Activated CD4-positive, alpha-beta T cell treated with anti-CD3 and anti-CD28 coated beads for 4 hours (primary cell): Measurements from ENCODE around the gene PFDN4.

ENCODE experiments used
- DNase-seq, 2 donors: peaks; one replicate each; pipeline ENCODE4 v3.0.0-alpha.2; 2020

PFDN4 gene

DNA sequence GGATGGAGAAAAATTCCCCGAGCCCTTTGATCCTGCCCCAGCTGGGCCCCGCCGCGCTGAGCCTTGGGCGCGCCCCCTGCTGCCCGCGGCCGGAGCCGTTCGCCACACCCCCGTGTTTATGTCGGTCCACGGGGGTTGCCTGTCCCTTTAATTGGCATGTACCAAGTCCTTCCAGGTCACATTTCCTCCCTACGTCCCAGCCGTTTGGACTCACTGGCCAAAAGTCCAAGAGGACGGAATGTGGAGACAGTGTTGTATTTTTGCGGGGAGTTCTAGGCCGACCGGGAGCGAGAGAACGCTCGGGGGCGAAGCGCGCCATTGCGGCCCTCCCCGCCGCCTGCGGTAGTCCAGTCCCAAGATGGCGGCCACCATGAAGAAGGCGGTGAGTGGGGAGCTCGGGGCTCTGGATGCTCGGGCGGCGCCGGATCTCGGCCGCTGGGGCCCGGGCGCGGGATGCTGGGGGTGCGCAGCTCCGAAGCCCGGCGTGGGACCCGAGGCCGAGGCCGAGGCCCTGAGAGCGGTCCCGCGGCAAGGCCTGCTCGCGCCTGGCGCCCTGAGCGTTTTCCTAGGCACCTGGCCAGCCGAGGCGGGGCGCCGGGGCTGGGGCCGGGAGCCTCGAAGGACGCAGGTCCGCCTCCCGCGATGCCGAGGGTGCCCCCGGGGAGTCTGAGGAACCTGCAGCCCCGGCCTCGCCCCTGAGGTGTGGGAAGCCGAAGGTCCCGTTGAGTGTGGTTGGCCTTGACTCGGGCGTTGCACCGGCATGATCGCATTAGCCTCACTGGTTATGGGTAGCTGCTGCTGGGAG is at the start of gene PFDN4:
PFDN4 (plus strand) TSS at position 345 of the 805 bp plus-strand sequence; CDS start at position 359, 14 bp downstream.
- peak; percentile 76 for DNase-seq

GRCh38 chr20:54158226-54158625 is 49.7 kb upstream of the PFDN4 start:
- DNase-seq = no peak

GRCh38 chr20:54158856-54159418 is 49.0 kb upstream of the PFDN4 start:
- DNase-seq = no peak

DNA sequence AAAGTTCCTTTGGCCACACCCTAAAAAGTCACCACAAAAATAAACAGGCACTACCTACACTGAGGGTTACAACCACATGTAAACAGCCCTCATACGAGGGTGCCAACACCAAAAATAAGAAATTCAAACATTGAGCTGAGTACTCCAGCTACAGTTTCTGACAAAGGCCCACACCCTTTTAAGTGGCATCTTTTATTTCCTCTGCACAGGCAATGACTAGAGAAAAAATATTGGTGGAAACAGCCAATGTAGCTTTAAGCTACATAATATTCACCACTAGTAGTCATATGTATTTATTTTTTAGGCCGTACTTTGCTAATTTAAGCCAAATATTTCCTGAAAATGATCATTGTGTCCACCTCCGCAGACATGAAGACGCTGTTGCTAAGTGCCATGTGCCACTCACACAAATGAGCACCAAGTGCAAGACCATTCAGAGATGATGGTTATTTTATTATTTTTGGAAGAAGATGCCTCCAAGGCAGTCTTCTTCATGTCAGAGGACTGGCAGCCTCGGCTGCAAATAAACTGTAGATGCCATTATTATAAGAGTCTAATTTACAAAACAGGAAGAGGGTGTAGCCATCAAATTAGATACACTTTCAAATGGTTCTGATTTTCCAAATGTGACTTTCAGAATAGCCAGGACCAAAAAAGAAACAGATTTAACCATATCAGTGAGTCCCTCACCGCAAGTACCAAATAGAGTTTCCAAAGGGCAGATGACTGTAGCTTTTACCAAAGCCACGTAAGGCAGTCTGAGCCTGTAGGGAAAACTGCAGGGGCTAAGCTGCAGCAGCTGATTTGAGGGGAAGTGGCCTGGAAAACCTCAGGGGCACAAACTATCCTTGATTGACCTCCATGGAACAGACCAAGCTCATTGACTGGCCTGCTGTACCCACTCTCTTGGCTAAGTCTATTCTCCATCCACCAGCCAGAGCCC is 47.6 kb upstream of the PFDN4 start:
- DNase-seq = no peak

DNA sequence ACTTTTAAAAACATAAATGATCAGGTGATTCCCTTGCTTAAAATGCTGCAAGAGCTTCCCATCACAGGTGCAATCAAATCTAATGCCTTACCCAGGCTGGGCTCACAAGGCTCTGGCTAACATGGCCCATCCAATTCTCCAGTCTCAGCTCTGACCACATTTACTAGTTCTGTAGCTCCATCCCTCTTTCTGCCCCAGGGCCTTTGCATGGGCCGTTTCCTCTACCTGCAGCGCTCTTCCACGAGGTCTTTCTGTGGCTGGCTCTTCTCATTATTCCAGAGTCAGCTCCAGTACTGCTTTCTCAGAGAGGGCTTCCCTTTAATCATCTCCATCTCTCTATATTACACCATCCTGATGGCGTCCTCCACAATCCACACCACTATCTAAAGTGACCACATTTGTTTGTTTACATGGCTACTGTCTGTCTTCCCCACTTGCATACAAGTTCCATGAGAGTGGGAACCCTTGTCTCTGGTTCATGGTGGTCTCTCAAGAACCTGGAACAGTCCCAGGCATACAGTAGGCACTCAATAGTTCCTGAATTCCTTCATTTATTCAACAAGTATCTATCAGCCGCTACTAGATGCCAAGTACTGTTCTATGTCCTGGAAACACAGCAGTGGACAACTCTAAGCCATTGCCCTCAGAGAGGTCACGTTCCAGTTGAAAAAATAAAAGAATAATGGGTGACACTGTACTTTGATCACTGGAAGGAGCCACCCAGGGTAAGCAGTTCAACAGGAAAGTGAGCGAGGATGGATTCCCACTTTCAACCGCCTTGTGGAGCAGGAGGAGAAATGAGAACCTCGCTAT is 46.7 kb upstream of the PFDN4 start:
- no peak for DNase-seq

- no peak for DNase-seq
These were observed 46.1 kb upstream of the PFDN4 start for GRCh38 chr20:54161821-54162149.

- DNase-seq = no peak
These were observed 45.4 kb upstream of the PFDN4 start for GRCh38 chr20:54162378-54163009.

DNA sequence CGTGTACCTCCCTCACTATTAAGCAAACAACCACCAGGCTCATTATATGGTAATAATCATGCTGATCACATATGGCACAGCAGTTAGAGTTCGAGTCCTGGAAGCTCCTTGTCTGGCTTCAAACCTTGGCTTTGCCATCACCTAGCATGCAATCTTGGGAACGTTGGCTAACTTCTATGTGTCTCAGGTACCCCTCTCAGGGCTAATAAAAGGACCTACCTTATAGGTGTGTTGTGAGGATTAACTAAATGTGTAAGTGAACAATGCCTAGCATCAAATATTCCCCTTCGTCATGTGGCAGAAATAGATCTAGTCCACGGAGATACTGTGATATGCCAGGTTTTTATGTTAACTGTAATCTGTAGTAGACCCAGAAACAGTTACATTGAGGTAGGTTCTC is 44.5 kb upstream of the PFDN4 start:
- DNase-seq = no peak

DNA sequence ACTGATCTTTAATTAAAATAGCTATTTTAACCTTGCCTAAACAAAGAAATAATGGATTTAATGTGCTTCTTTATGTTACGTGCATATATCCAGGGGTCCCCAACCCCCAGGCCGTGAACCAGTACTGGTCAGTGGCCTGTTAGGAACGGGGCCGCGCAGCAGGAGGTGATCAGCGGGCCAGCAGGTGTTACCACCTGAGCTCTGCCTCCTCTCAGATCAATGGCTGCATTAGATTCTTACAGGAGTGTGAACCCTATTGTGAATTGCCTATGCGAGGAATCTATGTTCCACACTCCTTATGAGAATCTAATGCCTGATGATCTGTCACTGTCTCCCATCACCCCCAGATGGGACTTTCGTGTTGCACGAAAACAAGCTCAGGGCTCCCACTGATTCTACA is 42.9 kb upstream of the PFDN4 start:
- no peak for DNase-seq

DNA sequence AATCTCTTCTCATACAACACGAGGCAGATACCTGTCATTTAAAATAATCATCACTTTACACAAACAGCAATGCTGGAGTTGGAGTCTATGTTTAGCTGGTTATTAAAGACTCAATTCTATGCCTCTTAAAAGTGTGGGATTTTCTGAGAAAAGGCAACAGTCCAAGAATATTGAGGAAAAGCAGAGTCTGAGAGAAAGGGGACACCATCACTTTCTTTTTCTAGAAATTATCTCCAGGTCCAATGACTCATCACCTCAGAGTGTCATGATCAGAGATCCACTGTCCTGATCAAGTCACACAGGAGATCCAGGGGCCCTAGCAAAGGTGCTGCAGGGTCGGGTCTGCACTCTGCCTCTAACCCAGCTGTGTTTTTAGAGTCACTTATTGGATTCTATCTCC is 42.1 kb upstream of the PFDN4 start:
- no peak for DNase-seq

- DNase-seq = no peak
These were observed 40.8 kb upstream of the PFDN4 start for GRCh38 chr20:54166987-54167662.

GRCh38 chr20:54167909-54168872 is 39.7 kb upstream of the PFDN4 start:
- DNase-seq = no peak

DNA sequence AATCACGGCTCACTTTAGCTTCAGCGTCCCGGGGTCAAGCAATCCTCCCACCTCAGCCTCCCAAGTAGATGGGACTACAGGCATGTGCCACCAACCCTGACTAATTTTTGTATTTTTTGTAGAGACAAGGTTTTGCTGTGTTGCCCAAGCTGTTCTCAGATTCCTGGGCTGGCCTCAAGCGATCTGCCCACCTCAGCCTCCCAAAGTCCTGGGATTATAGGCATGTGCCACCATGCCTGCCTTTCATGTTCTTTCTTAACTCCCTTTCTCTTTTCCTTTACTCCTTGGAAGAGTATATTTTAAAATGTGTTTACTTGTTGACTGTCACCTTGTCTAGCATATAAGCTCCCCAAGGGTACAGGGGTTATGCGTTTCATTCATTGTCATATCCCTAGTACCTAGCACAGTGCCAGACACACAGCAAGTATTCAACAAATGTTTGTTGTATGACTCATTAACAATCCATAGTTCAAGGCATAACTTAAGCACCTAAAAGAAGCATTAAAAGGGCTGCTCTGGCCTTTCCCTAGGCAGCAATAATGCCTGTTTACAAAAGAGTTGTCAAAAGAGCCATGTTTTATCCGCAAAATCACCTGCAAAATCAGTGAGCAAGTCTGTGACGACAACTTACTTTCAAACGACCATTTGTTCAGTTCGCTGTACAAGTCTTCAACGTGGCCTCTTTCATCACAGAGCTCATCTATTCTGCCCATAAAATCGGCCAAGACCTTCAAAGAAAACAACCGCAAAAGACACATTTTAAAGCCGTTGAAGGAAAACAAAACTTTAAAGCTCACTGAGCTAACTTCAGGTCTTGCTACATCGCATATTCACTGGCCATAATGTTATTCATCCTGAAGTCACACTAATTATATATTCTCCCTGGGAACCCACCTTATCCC is 38.7 kb upstream of the PFDN4 start:
- no peak for DNase-seq

DNA sequence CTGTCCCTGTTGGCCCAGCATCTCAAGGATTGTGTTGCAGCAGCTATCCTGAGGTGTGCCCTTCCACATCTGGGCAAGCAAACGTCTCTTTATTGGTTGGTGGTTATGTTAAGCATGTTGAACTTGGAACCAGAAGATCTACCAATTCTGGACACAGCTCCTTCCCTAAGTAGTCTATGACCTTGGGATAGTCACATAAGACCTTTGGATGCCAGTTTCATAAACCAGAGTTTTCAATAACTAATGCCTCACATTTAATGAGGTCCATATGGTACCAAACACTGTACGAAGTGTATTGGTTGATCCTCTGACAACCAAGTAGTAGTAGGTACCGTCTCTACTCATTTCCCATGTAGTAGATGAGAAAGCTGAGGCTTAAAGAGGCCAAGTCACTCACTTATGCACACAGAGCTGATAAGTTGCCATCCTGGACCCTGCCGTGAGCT is 37.8 kb upstream of the PFDN4 start:
- DNase-seq = no peak

- DNase-seq = no peak
These were observed 36.9 kb upstream of the PFDN4 start for GRCh38 chr20:54170963-54171362.

- no peak for DNase-seq
These were observed 35.4 kb upstream of the PFDN4 start for GRCh38 chr20:54172532-54172855.

DNA sequence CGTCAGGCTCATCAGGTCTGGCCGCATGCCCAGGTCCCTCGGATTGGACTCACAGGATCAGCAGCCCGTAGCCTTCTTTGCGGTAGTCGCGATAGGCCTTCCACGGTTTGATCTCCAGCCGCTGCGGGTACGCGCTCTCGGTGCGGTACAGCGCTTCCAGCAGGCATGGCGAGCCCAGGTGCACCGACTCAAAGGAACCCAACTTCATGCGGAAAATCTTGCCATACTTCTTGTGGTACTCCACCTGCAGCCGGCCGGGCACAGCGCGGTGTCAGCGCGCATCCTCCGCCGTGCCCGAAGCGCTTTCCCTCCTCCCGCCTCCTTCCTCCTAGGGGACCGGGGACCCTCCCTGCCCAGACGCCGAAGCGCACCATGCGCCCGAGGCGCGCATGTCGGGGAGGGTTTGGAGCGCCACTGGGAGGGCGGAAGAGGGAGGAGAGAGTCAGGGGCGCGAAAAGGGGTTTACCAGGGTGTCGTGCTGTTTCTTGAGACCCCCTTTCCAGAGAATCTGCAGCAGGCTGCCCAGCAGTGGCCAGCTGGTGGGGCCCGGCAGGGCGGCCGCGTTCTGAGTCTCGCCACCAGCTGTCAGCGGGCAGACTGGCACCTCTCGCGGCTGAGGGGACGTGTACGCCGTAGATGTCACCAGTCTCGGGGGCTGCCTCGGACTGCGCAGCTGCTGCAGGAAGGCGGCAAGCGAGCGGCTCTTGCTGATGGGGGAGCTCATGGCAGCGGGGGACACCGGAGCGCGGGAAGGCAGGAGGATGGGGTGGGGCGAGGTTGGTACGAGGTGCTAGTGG is 34.8 kb upstream of the PFDN4 start:
- no peak for DNase-seq

DNA sequence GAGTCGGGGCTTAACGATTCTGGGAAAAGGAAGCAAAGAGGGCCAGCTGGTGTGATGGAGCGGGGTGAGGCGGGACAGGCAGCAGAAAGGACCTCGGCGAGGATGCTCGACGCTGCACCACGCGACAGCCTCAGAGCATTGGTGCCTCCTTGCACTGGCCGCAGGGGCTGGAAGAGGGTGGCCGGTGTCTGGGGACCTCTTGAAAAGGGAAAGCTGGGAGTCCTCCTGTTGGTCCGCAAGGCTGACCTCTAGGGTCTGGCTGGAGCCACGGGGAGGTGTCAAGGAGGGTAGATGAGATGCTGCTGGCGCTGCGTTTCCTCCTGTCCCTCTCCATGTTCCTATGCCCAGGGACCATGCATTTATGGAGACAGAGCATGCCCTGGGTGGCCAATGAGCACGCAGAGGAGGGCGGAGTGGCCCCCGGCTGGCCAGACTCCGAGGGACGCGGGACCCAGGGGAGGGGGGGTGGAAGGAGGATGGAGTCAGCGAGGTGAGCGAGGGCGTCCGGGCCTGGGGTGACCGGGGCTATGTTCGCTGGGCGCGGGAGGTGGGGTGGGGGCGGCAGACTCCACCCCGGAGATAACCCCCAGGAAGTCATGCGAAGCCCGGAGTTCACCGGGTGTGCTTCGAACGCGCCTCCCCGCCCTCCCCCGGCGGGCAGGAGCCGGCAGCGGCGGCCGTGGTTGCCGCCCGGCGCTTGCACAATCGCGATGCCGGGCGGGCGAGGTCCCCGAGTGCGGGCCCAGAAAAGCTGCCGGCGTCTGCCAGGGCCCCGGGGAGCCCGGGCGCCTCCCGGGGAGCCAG is 34.0 kb upstream of the PFDN4 start, which contains the start of gene CYP24A1:
CYP24A1 (minus strand) TSS at position 334 of the 804 bp plus-strand sequence. CDS start 407 bp downstream, outside the sequence.
- DNase-seq = no peak
